ENCODE measurements around the gene AASDH.

DNA sequence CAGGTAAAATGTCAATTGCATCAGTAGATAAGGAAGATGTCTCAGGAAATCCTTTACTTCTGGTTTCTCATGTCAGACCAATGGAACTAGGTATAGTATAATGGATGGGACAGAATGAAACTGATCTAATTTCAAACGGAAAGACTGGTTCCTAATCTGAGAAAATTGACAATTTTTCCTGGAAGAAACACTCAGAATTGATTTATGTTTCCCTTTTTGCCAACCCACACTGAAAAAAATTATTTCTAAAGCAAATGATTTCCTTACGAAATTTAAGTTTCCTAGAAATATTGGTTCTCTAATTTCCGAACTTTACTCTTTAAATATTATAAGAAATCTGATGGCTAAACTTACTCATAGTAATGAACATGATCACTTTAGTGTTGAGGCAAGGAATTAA, 29.1 kb upstream of the AASDH start:
- TF ChIP-seq ZNF24 (IDR thresholded peaks at IDR 0.05), result no peak
- no peak for TF ChIP-seq ATF7-NPFF (CRISPR knock-in tag; IDR thresholded peaks at IDR 0.05; ENCODE audit: low read depth)
- no peak for TF ChIP-seq NFE2L1 (CRISPR knock-in tag; IDR thresholded peaks at IDR 0.05; ENCODE audit: borderline replicate concordance)
- TF ChIP-seq, protein P1, sequence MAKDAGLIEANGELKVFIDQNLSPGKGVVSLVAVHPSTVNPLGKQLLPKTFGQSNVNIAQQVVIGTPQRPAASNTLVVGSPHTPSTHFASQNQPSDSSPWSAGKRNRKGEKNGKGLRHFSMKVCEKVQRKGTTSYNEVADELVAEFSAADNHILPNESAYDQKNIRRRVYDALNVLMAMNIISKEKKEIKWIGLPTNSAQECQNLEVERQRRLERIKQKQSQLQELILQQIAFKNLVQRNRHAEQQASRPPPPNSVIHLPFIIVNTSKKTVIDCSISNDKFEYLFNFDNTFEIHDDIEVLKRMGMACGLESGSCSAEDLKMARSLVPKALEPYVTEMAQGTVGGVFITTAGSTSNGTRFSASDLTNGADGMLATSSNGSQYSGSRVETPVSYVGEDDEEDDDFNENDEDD (CRISPR knock-in tag; IDR thresholded peaks at IDR 0.05; ENCODE audit: borderline replicate concordance), result no peak
- no peak for TF ChIP-seq ESRRA (CRISPR knock-in tag; IDR thresholded peaks at IDR 0.05; ENCODE audit: low read depth)
- TF ChIP-seq, protein P2, sequence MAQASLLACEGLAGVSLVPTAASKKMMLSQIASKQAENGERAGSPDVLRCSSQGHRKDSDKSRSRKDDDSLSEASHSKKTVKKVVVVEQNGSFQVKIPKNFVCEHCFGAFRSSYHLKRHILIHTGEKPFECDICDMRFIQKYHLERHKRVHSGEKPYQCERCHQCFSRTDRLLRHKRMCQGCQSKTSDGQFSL (CRISPR knock-in tag; IDR thresholded peaks at IDR 0.05), result no peak
- no peak for TF ChIP-seq SUZ12 (IDR thresholded peaks at IDR 0.05; ENCODE audit: low read depth, low read length)
- TF ChIP-seq, protein P3, sequence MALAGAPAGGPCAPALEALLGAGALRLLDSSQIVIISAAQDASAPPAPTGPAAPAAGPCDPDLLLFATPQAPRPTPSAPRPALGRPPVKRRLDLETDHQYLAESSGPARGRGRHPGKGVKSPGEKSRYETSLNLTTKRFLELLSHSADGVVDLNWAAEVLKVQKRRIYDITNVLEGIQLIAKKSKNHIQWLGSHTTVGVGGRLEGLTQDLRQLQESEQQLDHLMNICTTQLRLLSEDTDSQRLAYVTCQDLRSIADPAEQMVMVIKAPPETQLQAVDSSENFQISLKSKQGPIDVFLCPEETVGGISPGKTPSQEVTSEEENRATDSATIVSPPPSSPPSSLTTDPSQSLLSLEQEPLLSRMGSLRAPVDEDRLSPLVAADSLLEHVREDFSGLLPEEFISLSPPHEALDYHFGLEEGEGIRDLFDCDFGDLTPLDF (CRISPR knock-in tag; IDR thresholded peaks at IDR 0.05), result no peak
- TF ChIP-seq, protein P4, sequence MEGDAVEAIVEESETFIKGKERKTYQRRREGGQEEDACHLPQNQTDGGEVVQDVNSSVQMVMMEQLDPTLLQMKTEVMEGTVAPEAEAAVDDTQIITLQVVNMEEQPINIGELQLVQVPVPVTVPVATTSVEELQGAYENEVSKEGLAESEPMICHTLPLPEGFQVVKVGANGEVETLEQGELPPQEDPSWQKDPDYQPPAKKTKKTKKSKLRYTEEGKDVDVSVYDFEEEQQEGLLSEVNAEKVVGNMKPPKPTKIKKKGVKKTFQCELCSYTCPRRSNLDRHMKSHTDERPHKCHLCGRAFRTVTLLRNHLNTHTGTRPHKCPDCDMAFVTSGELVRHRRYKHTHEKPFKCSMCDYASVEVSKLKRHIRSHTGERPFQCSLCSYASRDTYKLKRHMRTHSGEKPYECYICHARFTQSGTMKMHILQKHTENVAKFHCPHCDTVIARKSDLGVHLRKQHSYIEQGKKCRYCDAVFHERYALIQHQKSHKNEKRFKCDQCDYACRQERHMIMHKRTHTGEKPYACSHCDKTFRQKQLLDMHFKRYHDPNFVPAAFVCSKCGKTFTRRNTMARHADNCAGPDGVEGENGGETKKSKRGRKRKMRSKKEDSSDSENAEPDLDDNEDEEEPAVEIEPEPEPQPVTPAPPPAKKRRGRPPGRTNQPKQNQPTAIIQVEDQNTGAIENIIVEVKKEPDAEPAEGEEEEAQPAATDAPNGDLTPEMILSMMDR (CRISPR knock-in tag; IDR thresholded peaks at IDR 0.05), result no peak
- no peak for TF ChIP-seq ZNF589 (CRISPR knock-in tag; conservative IDR thresholded peaks at IDR 0.05)
- TF ChIP-seq EZH2 (conservative IDR thresholded peaks at IDR 0.05; ENCODE audit: low read depth, low read length), result no peak
- no peak for TF ChIP-seq ZNF232 (CRISPR knock-in tag; IDR thresholded peaks at IDR 0.05; ENCODE audit: borderline replicate concordance)
- TF ChIP-seq, protein P5, sequence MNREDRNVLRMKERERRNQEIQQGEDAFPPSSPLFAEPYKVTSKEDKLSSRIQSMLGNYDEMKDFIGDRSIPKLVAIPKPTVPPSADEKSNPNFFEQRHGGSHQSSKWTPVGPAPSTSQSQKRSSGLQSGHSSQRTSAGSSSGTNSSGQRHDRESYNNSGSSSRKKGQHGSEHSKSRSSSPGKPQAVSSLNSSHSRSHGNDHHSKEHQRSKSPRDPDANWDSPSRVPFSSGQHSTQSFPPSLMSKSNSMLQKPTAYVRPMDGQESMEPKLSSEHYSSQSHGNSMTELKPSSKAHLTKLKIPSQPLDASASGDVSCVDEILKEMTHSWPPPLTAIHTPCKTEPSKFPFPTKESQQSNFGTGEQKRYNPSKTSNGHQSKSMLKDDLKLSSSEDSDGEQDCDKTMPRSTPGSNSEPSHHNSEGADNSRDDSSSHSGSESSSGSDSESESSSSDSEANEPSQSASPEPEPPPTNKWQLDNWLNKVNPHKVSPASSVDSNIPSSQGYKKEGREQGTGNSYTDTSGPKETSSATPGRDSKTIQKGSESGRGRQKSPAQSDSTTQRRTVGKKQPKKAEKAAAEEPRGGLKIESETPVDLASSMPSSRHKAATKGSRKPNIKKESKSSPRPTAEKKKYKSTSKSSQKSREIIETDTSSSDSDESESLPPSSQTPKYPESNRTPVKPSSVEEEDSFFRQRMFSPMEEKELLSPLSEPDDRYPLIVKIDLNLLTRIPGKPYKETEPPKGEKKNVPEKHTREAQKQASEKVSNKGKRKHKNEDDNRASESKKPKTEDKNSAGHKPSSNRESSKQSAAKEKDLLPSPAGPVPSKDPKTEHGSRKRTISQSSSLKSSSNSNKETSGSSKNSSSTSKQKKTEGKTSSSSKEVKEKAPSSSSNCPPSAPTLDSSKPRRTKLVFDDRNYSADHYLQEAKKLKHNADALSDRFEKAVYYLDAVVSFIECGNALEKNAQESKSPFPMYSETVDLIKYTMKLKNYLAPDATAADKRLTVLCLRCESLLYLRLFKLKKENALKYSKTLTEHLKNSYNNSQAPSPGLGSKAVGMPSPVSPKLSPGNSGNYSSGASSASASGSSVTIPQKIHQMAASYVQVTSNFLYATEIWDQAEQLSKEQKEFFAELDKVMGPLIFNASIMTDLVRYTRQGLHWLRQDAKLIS (CRISPR knock-in tag; IDR thresholded peaks at IDR 0.05), result no peak

Data from HepG2 (cell line).